VCaP (cell line): ENCODE results near the gene TAOK2.
A peak's percentile ranks its signal among the peaks of the same experiment; 100 is the strongest.
"Not testable (repeated sequence)": the region's sequence is repeated elsewhere in the genome, so short reads cannot be mapped to it uniquely, and the experiment has no call there.

Experiments
- H3K27ac ChIP-seq: fragments of 450-650 bp; 2 replicates; pipeline ENCODE4 v1.5.1; 2017
- TF ChIP-seq, protein P1 (sequence below): fragments of 450-650 bp; conservative IDR thresholded peaks from 2 replicates; pipeline ENCODE4 v1.5.1; 2017; ENCODE audit warnings: mild to moderate bottlenecking, moderate library complexity

TAOK2 gene

DNA sequence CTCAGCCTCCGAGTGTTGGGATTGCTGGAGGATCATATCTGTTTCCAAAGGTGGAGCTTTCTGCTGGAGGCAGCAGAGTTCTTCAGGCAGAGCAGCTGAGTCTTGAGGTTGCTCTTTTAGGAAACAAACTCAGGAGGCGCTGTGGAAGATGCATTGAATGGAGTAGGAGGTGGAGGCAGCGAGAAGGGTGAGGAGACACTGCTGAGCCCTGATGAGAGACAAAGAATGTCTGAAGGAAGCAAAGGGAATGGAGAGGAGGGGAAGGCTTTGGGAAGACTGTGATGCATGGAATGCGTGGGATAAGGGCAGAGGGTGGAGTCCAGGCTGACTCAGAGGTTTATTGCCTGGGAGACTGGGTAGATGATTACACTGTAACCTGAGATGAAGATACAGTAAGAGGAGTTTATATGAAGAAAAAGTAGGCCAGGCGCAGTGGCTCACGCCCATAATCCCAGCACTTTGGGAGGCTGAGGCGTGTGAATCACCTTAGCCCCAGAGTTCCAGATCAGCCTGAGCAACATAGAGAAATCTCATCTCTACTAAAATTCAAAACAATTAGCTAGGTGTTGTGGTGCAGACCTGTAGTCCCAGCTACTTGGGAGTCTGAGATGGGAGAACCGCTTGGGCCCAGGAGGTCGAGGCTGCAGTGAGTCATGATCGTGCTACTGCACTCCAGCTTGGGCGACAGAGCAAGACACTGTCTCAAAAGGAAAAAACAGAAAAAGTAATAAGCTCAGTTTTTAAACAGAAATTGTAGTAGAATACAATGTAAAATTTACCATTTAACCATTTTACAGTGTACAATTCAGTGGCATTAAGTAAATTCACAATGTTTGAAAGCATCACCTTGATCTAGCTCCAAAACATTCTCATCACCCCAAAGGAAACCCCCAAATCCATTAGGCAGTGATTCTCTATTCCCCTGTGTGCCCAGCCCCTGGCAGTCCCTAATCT is 29.5 kb upstream of the TAOK2 start:
- peak overlapping the region; percentile 72 for H3K27ac ChIP-seq

DNA sequence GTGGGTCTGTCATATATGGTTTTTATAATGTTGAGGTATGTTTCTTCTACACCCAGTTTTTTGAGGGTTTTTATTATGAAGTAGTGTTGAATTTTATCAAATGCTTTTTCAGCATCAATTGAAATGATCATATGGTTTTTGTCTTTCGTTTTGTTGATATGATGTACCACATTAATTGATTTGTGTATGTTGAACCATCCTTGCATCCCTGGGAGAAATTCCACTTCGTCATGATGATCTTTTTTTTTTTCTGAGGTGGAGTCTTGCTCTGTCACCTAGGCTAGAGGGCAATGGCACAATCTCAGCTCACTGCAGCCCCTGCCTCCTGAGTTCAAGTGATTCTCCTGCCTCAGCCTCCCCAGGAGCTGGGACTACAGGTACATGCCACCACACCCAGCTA is 25.8 kb upstream of the TAOK2 start:
- TF ChIP-seq, protein P1, sequence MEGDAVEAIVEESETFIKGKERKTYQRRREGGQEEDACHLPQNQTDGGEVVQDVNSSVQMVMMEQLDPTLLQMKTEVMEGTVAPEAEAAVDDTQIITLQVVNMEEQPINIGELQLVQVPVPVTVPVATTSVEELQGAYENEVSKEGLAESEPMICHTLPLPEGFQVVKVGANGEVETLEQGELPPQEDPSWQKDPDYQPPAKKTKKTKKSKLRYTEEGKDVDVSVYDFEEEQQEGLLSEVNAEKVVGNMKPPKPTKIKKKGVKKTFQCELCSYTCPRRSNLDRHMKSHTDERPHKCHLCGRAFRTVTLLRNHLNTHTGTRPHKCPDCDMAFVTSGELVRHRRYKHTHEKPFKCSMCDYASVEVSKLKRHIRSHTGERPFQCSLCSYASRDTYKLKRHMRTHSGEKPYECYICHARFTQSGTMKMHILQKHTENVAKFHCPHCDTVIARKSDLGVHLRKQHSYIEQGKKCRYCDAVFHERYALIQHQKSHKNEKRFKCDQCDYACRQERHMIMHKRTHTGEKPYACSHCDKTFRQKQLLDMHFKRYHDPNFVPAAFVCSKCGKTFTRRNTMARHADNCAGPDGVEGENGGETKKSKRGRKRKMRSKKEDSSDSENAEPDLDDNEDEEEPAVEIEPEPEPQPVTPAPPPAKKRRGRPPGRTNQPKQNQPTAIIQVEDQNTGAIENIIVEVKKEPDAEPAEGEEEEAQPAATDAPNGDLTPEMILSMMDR, result no peak
- no peak overlapping the region for H3K27ac ChIP-seq

More for the DNA sequence above, 29.5 kb upstream of the TAOK2 start:
- TF ChIP-seq, protein P1, result 0 out of 2 replicates have a peak, but pooled peaks have one; percentile 7

DNA sequence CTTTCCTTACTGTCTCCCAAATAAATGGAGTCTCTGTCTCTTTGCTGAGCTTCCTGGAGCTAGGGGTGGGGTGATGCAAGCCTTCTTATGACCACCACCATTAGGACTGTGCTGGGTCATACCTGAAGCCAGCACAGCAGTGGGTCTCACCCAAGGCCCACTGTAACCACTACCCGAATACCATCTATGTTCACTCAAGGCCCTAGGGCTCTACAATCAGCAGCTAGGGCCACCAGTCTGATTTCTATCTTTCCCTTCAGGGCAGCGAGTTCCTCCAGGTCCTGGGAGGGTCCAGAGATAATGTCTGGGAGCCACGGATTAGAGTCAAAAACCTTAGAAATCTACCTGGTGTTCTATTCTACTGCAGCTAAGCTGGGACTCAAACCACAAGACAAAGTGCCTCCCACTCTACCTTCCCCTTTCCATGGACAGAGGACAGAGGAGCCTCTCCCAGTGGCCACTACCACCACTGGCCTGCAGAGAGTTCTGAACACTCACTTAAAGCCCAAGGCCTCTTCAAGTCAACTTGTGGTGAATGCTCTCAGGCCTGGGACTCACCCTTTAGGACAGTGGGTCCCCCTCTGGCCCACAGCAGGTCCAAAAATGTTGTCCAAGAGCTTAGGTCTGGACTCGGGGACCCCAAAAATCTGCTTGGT is 22.7 kb upstream of the TAOK2 start:
- no peak overlapping the region for H3K27ac ChIP-seq
- TF ChIP-seq, protein P1, result no peak

DNA sequence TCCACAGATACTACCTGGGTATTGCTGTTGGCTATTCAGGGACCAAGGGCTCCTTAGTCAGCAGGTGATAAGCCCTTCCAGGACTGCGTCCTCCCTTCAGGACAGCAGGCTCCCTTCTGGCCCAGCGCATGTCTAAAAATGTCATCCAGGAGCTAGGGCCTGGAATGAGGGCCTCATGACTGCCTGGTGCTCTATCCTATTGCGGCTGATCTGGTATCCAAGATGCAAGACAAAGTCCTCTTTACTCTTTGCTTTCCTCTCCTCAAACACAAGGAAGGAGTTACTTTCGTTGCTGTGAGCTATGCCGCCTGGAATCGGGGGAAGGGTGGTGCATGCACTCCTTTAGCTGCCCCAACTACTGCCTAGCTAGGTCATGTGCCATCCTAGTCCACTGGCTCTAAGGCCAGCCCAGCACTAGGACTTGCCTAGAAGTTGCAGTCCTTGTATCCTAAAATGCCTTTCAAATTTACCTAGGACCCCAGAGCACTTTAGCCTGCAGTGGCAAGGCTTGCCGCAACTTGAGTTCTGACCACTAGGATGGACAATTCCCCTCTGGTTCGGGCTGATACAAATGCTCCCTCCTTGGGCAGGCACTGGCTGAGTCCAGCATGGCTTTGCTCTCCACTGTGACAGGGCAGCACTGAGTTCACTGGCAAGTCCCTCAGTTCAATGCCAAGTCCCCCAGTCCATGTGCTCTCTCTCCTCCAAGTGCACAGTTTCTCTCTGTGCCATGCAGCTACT is 21.9 kb upstream of the TAOK2 start:
- H3K27ac ChIP-seq, result no peak overlapping the region
- TF ChIP-seq, protein P1, result no peak

DNA sequence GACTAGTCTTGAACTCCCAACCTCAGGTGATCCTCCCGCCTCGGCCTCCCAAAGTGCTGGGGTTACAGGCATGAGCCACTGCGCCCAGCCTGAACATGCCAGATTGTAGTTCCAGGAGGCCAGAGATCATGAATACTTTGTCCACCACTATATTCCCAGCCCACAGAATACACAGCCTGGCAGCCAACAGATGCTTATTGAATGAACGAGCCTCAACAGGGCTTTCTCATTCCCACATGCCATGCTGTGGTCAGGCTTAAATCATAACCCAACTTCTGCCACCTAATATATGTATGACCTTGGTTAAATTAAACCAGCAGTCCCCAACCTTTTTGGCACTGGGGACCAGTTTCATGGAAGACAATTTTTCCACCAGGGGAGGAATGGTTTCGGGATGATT is 14.9 kb upstream of the TAOK2 start:
- no peak overlapping the region for H3K27ac ChIP-seq
- TF ChIP-seq, protein P1, result no peak

DNA sequence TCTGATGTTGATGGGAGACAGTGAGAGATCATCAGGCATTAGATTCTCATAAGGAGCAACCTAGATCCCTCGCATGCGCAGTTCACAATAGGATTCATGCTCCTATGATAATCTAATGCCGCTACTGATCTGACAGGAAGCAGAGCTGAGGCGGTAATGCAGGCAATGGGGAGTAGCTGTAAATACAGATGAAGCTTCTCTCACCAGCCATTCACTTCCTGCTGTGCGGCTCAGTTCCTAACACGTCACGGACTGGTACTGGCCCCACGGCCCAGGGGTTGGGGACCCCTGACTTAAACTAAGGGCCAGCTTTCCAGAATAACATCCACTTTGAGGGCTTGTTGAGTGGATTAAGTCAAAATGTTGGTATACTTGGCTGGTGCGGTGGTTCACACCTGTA is 14.4 kb upstream of the TAOK2 start:
- TF ChIP-seq, protein P1, result no peak
- no peak overlapping the region for H3K27ac ChIP-seq

DNA sequence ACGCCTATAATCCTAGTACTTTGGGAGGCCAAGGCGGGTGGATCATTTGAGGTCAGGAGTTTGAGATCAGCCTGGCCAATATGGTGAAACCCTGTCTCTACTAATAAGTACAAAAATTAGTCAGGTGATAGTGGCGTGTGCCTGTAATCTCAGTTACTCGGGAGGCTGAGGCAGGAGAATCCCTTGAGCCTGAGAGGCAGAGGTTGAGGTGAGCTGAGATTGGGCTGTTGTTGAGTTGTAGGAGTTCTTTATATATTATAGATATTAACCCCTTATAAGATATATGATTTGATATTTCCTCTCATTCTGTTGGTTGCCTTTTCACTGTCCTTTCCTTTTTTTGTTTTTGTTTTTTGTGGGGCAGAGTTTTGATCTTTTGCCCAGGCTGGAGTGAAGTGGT is 13.8 kb upstream of the TAOK2 start:
- H3K27ac ChIP-seq, result not testable (repeated sequence)
